ENCODE data around the gene LILRA5.
A peak's percentile ranks its signal among the peaks of the same experiment; 100 is the strongest.
"Not testable (repeated sequence)": the region's sequence is repeated elsewhere in the genome, so short reads cannot be mapped to it uniquely, and the experiment has no call there.

LILRA5 gene

GRCh38 chr19:54278571-54279195 lies 34.3 kb downstream of the LILRA5 start:
- peaks cover 15 to 48% (median 45%) of the 10 kb centered on the region in 4 experiments for H3K4me1 ChIP-seq (ENCODE audit: control extremely low read depth in 1 of 4, control insufficient read depth in 4 of 4, insufficient read depth in 4 of 4, low read length in 3 of 4)
- H3K36me3 ChIP-seq (ENCODE audit: control insufficient read depth in 4 of 4, insufficient read depth in 4 of 4, low read length in 3 of 4); POLR2A ChIA-PET; H3K27ac ChIP-seq (ENCODE audit: insufficient read depth in 1 of 2, low read depth in 1 of 2, low read length in 2 of 2, poor library complexity in 1 of 2, severe bottlenecking in 2 of 2); H3K4me3 ChIP-seq (ENCODE audit: control insufficient read depth in 1 of 7, extremely low read depth in 1 of 7, insufficient read depth in 4 of 7, low read depth in 2 of 7, low read length in 6 of 7); H3K27me3 ChIP-seq (replicated peaks in 2 of 5; ENCODE audit: control insufficient read depth in 4 of 5, insufficient read depth in 5 of 5, low read length in 4 of 5); DNase-seq; H3K9me3 ChIP-seq (ENCODE audit: control extremely low read depth in 1 of 5, control insufficient read depth in 4 of 5, insufficient read depth in 2 of 5, low read depth in 1 of 5, low read length in 4 of 5): not testable (repeated sequence)
- CTCF ChIA-PET = interaction anchor here (1.0 to 2.1 kb wide), 2 partner anchors 12 to 44 kb away, joined by 3 to 8 read pairs; no protein-coding TSS in a partner anchor
- WGBS (ENCODE audit: insufficient coverage) = 96% methylated on average over 11 of the region's 15 CpGs

DNA sequence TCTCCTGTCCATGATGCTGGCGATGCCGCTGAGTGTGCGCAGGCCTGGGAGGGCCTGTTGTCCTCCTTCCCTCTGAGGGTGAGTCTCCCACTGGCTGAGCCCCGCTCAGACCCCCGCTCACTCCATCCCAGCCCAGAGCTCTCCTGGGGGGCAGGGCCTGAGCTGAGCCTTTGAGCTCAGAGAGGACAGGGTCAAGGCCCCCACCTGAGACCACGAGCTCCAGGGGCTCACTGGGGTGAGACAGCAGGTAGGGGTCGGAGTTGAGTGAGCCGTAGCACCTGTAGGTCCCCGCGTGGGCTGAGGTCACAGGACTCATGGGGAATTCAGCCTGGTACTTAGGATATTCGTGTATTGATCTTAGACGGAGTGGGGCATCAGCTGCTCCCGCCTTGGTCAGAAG lies 34.9 kb downstream of the LILRA5 start:
- CTCF ChIA-PET = interaction anchor here (1.0 to 2.1 kb wide), 2 partner anchors 11 to 43 kb away, joined by 3 to 8 read pairs; no protein-coding TSS in a partner anchor
- H3K4me1 ChIP-seq (ENCODE audit: control extremely low read depth in 1 of 4, control insufficient read depth in 4 of 4, insufficient read depth in 4 of 4, low read length in 3 of 4) = peaks cover 12 to 42% (median 39%) of the 10 kb centered on the region in 4 experiments

DNA sequence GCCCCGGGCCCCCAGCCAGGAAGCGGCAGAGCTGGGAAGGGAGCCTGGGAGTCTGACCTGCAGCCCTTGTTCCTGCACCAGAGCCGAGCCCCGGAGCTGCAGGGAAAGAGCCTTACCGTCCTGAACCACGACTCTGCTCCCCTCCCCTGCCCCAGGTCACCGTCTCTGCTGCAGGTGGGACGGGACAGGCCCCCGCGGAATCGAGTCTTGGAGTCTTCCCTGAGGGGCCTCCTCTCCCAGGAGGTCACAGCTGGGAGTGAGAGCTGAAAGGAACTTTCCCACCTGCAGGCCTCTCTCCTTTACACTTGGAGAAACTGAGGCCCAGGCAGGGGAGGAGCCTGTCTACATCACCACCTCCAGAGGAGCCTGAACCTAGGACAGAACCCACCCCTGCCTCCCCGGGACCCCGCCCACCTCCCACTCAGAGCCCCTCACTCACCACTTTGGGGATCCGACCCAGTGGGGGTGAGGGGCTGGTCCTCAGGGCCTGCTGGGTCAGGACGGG lies 35.8 kb downstream of the LILRA5 start:
- H3K4me1 ChIP-seq (ENCODE audit: control extremely low read depth in 1 of 4, control insufficient read depth in 4 of 4, insufficient read depth in 4 of 4, low read length in 3 of 4) = peaks cover 6 to 36% (median 31%) of the 10 kb centered on the region in 4 experiments
- POLR2A ChIA-PET; DNase-seq; H3K36me3 ChIP-seq (ENCODE audit: control insufficient read depth in 4 of 4, insufficient read depth in 4 of 4, low read length in 3 of 4); H3K4me3 ChIP-seq (ENCODE audit: control insufficient read depth in 1 of 7, extremely low read depth in 1 of 7, insufficient read depth in 4 of 7, low read depth in 2 of 7, low read length in 6 of 7); H3K27me3 ChIP-seq (replicated peaks in 2 of 5; ENCODE audit: control insufficient read depth in 4 of 5, insufficient read depth in 5 of 5, low read length in 4 of 5); H3K9me3 ChIP-seq (ENCODE audit: control extremely low read depth in 1 of 5, control insufficient read depth in 4 of 5, insufficient read depth in 2 of 5, low read depth in 1 of 5, low read length in 4 of 5); H3K27ac ChIP-seq (ENCODE audit: insufficient read depth in 1 of 2, low read depth in 1 of 2, low read length in 2 of 2, poor library complexity in 1 of 2, severe bottlenecking in 2 of 2): not testable (repeated sequence)
- CTCF ChIA-PET = interaction anchor here (2.1 kb wide), 1 partner anchor 10 kb away, joined by 8 read pairs; no protein-coding TSS in a partner anchor
- whole genome bisulfite sequencing (ENCODE audit: insufficient coverage) = no CpG with 5 or more reads among the region's 15 CpGs

More for the DNA sequence above, 34.9 kb downstream of the LILRA5 start:
- H3K9me3 ChIP-seq (ENCODE audit: control extremely low read depth in 1 of 5, control insufficient read depth in 4 of 5, insufficient read depth in 2 of 5, low read depth in 1 of 5, low read length in 4 of 5); H3K36me3 ChIP-seq (ENCODE audit: control insufficient read depth in 4 of 4, insufficient read depth in 4 of 4, low read length in 3 of 4); H3K27ac ChIP-seq (ENCODE audit: insufficient read depth in 1 of 2, low read depth in 1 of 2, low read length in 2 of 2, poor library complexity in 1 of 2, severe bottlenecking in 2 of 2); H3K4me3 ChIP-seq (ENCODE audit: control insufficient read depth in 1 of 7, extremely low read depth in 1 of 7, insufficient read depth in 4 of 7, low read depth in 2 of 7, low read length in 6 of 7); H3K27me3 ChIP-seq (replicated peaks in 2 of 5; ENCODE audit: control insufficient read depth in 4 of 5, insufficient read depth in 5 of 5, low read length in 4 of 5); POLR2A ChIA-PET; DNase-seq: not testable (repeated sequence)
- WGBS (ENCODE audit: insufficient coverage) = 95% methylated on average over 9 of the region's 13 CpGs

DNA sequence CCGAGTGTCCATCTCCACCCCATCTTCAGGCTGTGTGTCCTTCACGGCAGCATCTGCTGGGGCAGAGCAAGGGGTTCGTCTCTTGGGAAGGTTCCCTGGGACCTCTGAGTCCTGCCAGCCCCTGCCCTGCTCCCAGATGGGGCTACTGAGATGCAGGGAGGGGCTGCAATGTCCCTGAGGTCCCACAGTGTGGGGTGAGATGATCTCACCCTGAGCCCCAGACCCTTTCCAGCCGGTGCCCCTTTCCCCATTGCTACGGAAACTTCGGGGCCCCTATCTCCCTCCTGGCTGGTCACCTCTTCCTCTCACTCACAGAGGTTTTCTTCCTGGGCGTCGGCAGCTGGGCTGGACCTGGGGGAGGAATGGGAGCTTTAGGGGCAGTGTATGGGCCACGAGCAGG lies 37.0 kb downstream of the LILRA5 start:
- no peak overlapping the region for H3K27ac ChIP-seq (ENCODE audit: insufficient read depth in 1 of 2, low read depth in 1 of 2, low read length in 2 of 2, poor library complexity in 1 of 2, severe bottlenecking in 2 of 2)
- peaks cover 0 to 29% (median 23%) of the 10 kb centered on the region in 4 experiments for H3K4me1 ChIP-seq (ENCODE audit: control extremely low read depth in 1 of 4, control insufficient read depth in 4 of 4, insufficient read depth in 4 of 4, low read length in 3 of 4)
- ChIA-PET POLR2A (no interaction called here), CTCF (interaction anchor here (1.3 kb wide), 1 partner anchor 9 kb away, joined by 3 read pairs; no protein-coding TSS in a partner anchor)
- no peaks in the 10 kb centered on the region for H3K9me3 ChIP-seq (ENCODE audit: control extremely low read depth in 1 of 5, control insufficient read depth in 4 of 5, insufficient read depth in 2 of 5, low read depth in 1 of 5, low read length in 4 of 5)
- peaks cover 0 to 8% (median 1%) of the 10 kb centered on the region in 4 experiments for H3K36me3 ChIP-seq (ENCODE audit: control insufficient read depth in 4 of 4, insufficient read depth in 4 of 4, low read length in 3 of 4)
- H3K27me3 ChIP-seq (replicated peaks in 2 of 5; ENCODE audit: control insufficient read depth in 4 of 5, insufficient read depth in 5 of 5, low read length in 4 of 5) = no peaks in the 10 kb centered on the region
- DNase-seq = no peak
- H3K4me3 ChIP-seq (ENCODE audit: control insufficient read depth in 1 of 7, extremely low read depth in 1 of 7, insufficient read depth in 4 of 7, low read depth in 2 of 7, low read length in 6 of 7) = no peak overlapping the region
- WGBS (ENCODE audit: insufficient coverage) = 100% methylated on average over 4 of the region's 9 CpGs

DNA sequence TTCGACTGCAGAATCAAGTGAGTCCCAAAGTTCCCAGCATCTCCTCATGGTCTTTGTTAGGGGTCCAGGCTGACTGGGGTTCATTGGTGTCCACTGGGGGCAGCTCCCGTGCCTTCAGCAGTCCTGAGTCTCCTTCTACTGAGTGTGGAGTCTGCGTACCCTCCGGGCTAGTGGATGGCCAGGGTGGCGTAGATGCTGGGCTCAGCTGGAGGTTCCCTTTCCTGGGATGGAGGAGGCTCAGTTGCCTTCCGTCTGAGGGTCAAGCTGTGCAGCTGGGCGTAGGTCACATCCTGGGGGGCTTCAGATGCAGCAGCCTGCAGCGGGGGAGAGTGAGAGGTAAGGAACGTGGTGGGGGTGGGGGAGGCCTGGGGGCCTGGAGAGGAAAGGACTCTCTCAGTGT lies 38.5 kb downstream of the LILRA5 start:
- H3K9me3 ChIP-seq (ENCODE audit: control extremely low read depth in 1 of 5, control insufficient read depth in 4 of 5, insufficient read depth in 2 of 5, low read depth in 1 of 5, low read length in 4 of 5); H3K36me3 ChIP-seq (ENCODE audit: control insufficient read depth in 4 of 4, insufficient read depth in 4 of 4, low read length in 3 of 4); H3K27me3 ChIP-seq (replicated peaks in 2 of 5; ENCODE audit: control insufficient read depth in 4 of 5, insufficient read depth in 5 of 5, low read length in 4 of 5); H3K4me3 ChIP-seq (ENCODE audit: control insufficient read depth in 1 of 7, extremely low read depth in 1 of 7, insufficient read depth in 4 of 7, low read depth in 2 of 7, low read length in 6 of 7); CTCF ChIA-PET; H3K27ac ChIP-seq (ENCODE audit: insufficient read depth in 1 of 2, low read depth in 1 of 2, low read length in 2 of 2, poor library complexity in 1 of 2, severe bottlenecking in 2 of 2); DNase-seq; POLR2A ChIA-PET: not testable (repeated sequence)
- peaks cover 0 to 15% (median 9%) of the 10 kb centered on the region in 4 experiments for H3K4me1 ChIP-seq (ENCODE audit: control extremely low read depth in 1 of 4, control insufficient read depth in 4 of 4, insufficient read depth in 4 of 4, low read length in 3 of 4)
- WGBS (ENCODE audit: insufficient coverage) = 94% methylated on average over 2 of the region's 9 CpGs

GRCh38 chr19:54273821-54274220 lies 39.1 kb downstream of the LILRA5 start:
- H3K9me3 ChIP-seq (ENCODE audit: control extremely low read depth in 1 of 5, control insufficient read depth in 4 of 5, insufficient read depth in 2 of 5, low read depth in 1 of 5, low read length in 4 of 5) = no peaks in the 10 kb centered on the region
- H3K27me3 ChIP-seq (replicated peaks in 2 of 5; ENCODE audit: control insufficient read depth in 4 of 5, insufficient read depth in 5 of 5, low read length in 4 of 5) = no peaks in the 10 kb centered on the region
- ChIA-PET POLR2A (no interaction called here), CTCF (interaction anchor here (0.7 kb wide), 1 partner anchor 111 kb away, joined by 3 read pairs; no protein-coding TSS in a partner anchor)
- 100% methylated on average over 1 of the region's 3 CpGs for WGBS (ENCODE audit: insufficient coverage)
- H3K4me3 ChIP-seq (ENCODE audit: control insufficient read depth in 1 of 7, extremely low read depth in 1 of 7, insufficient read depth in 4 of 7, low read depth in 2 of 7, low read length in 6 of 7) = no peak overlapping the region
- no peak overlapping the region for H3K27ac ChIP-seq (ENCODE audit: insufficient read depth in 1 of 2, low read depth in 1 of 2, low read length in 2 of 2, poor library complexity in 1 of 2, severe bottlenecking in 2 of 2)
- no peak for DNase-seq
- peaks cover 0 to 8% (median 5%) of the 10 kb centered on the region in 4 experiments for H3K4me1 ChIP-seq (ENCODE audit: control extremely low read depth in 1 of 4, control insufficient read depth in 4 of 4, insufficient read depth in 4 of 4, low read length in 3 of 4)
- peaks cover 0 to 8% (median 1%) of the 10 kb centered on the region in 4 experiments for H3K36me3 ChIP-seq (ENCODE audit: control insufficient read depth in 4 of 4, insufficient read depth in 4 of 4, low read length in 3 of 4)

DNA sequence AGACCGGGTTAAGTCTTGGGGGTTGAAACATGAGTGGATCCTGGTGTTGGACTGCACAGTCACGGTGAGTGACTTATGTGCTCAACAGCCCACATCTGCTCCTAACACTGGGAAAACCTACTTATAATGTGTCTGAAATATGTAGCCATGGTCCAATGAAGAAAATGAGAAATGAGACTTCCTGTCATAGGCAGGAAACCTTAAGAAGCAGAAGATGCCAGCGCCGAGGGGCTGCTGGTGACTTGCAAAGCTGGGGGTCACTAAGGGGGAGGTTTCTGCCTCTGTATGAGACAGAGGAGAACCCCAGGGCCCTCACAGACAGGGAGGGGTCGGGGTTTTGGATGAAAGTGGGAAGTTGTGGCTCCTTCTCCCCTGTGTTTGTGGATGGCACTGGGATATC lies 40.8 kb downstream of the LILRA5 start:
- H3K27ac ChIP-seq (ENCODE audit: insufficient read depth in 1 of 2, low read depth in 1 of 2, low read length in 2 of 2, poor library complexity in 1 of 2, severe bottlenecking in 2 of 2); CTCF ChIA-PET; H3K4me3 ChIP-seq (ENCODE audit: control insufficient read depth in 1 of 7, extremely low read depth in 1 of 7, insufficient read depth in 4 of 7, low read depth in 2 of 7, low read length in 6 of 7); H3K27me3 ChIP-seq (replicated peaks in 2 of 5; ENCODE audit: control insufficient read depth in 4 of 5, insufficient read depth in 5 of 5, low read length in 4 of 5); POLR2A ChIA-PET; H3K4me1 ChIP-seq (ENCODE audit: control extremely low read depth in 1 of 4, control insufficient read depth in 4 of 4, insufficient read depth in 4 of 4, low read length in 3 of 4); H3K9me3 ChIP-seq (ENCODE audit: control extremely low read depth in 1 of 5, control insufficient read depth in 4 of 5, insufficient read depth in 2 of 5, low read depth in 1 of 5, low read length in 4 of 5); H3K36me3 ChIP-seq (ENCODE audit: control insufficient read depth in 4 of 4, insufficient read depth in 4 of 4, low read length in 3 of 4): not testable (repeated sequence)
- 39% methylated on average over 3 of the region's 5 CpGs for WGBS (ENCODE audit: insufficient coverage)
- DNase-seq = peak in 1 of 3 donors; percentile 32
